ENCODE measurements around the gene PRSS2. TPM values are rescaled to one million over a fixed set of nuclear protein-coding genes. Genes with fewer than 3 reads are reported as not detected.

PRSS2 gene
- total and polyA plus RNA-seq, 9 of the 15 experiments (the other 6 are each of a cell fraction or from before 2014, with no cell fraction given) = 1.3 to 23.9 (median 3.8) TPM

GRCh38 chr7:142814451-142814850 lies 43.7 kb downstream of the PRSS2 start (continued):
- no peak for TF ChIP-seq CTBP1 (IDR thresholded peaks at IDR 0.05; ENCODE audit: borderline replicate concordance)

- in situ Hi-C loops (cut with MboI) (no loop called here), intact Hi-C loops (cut with micrococcal nuclease) (loop anchor here (10.0 kb wide), 1 partner anchor 180 kb away; no protein-coding TSS in a partner anchor)
- POLR2A ChIA-PET = no interaction called here
- H4K20me1 ChIP-seq (replicated peaks; ENCODE audit: control insufficient read depth, insufficient read depth, low read length) = no peaks in the 10 kb centered on the region
- H3K79me2 ChIP-seq (ENCODE audit: control insufficient read depth, insufficient read depth, low read length) = no peaks in the 10 kb centered on the region
- H3K4me2 ChIP-seq (ENCODE audit: insufficient read depth, low read length) = no peak overlapping the region
- peaks cover 6% of the 10 kb centered on the region in 2 experiments; a peak in 4 of 5 replicates for H3K27me3 ChIP-seq (ENCODE audit: control insufficient read depth in 2 of 2, insufficient read depth in 2 of 2, low read length in 2 of 2)
- no peaks in the 10 kb centered on the region for H3K36me3 ChIP-seq (ENCODE audit: control insufficient read depth, insufficient read depth, low read length)
- ATAC-seq = no peak
- no peak overlapping the region for H2AFZ ChIP-seq (ENCODE audit: low read depth, low read length)
- H3K4me3 ChIP-seq = no peak overlapping the region
- no peak overlapping the region for H3K9ac ChIP-seq (ENCODE audit: insufficient read depth in 1 of 2, low read depth in 2 of 2, low read length in 2 of 2)
- no peaks in the 10 kb centered on the region for H3K9me1 ChIP-seq (ENCODE audit: control insufficient read depth, insufficient read depth, low read length)
- peaks cover 0 to 8% of the 10 kb centered on the region in 2 experiments; a peak in 2 of 5 replicates for H3K4me1 ChIP-seq (replicated peaks in 1 of 2; ENCODE audit: control insufficient read depth in 2 of 2, insufficient read depth in 2 of 2, low read length in 2 of 2)
- no peak overlapping the region for H3K27ac ChIP-seq (ENCODE audit: extremely low read depth, low read depth, low read length)
- 8% methylated on average over 3 of the region's 3 CpGs for WGBS (ENCODE audit: insufficient coverage, low coverage, missing lambda C conversion rate)
- DNase-seq (ENCODE audit: extremely low read depth in 1 of 4, low spot score in 3 of 4) = no peak
- CTCF ChIA-PET (ENCODE audit: low intra/inter-chr PET ratio) = no interaction called here
- H3K9me3 ChIP-seq (replicated peaks; ENCODE audit: control insufficient read depth, insufficient read depth, low read depth, low read length) = no peaks in the 10 kb centered on the region
- BruUV-seq (replicated peaks) = no TSS peak
- no peak for FAIRE-seq
- TF ChIP-seq HMG20A (CRISPR knock-in tag; conservative IDR thresholded peaks at IDR 0.05) (no peak), HDAC2 (IDR thresholded peaks at IDR 0.05) (no peak), ZNF592 (IDR thresholded peaks at IDR 0.05) (no peak), FOSL1 (tag; conservative IDR thresholded peaks at IDR 0.05) (no peak), CHD1 (IDR thresholded peaks at IDR 0.05; ENCODE audit: low read length) (no peak), FOXM1 (IDR thresholded peaks at IDR 0.05; ENCODE audit: low read depth) (no peak), FOXM1 (CRISPR knock-in tag; IDR thresholded peaks at IDR 0.05; ENCODE audit: low read depth) (no peak), MEIS2 (IDR thresholded peaks at IDR 0.05; ENCODE audit: partially characterized antibody) (no peak), ERF (CRISPR knock-in tag; IDR thresholded peaks at IDR 0.05) (no peak), ZNF133 (CRISPR knock-in tag; IDR thresholded peaks at IDR 0.05) (no peak), ZBTB2 (IDR thresholded peaks at IDR 0.05) (no peak), IRF9 (tag; IDR thresholded peaks at IDR 0.05) (no peak), TCF7 (IDR thresholded peaks at IDR 0.05; ENCODE audit: borderline replicate concordance) (no peak), CBFA2T2 (conservative IDR thresholded peaks at IDR 0.05) (no peak)
- TF ChIP-seq, protein P1, sequence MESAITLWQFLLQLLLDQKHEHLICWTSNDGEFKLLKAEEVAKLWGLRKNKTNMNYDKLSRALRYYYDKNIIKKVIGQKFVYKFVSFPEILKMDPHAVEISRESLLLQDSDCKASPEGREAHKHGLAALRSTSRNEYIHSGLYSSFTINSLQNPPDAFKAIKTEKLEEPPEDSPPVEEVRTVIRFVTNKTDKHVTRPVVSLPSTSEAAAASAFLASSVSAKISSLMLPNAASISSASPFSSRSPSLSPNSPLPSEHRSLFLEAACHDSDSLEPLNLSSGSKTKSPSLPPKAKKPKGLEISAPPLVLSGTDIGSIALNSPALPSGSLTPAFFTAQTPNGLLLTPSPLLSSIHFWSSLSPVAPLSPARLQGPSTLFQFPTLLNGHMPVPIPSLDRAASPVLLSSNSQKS (CRISPR knock-in tag; IDR thresholded peaks at IDR 0.05) = no peak
These were observed 44.4 kb downstream of the PRSS2 start for GRCh38 chr7:142815134-142815533.

Data from K562 (cell line).